Hepatocyte (in vitro differentiated cells): ENCODE results near the gene KASH5.

ENCODE experiments used
- CTCF ChIP-seq: fragments of 200-600 bp; sonication (generic); IDR thresholded peaks from 2 replicates; pipeline ENCODE4 v1.5.1; 2016; ENCODE audit warnings: antibody characterized with exemption, mild to moderate bottlenecking; ENCODE audit not compliant: poor library complexity
- EZH2 ChIP-seq: fragments of 200-600 bp; sonication (generic); IDR thresholded peaks from 2 replicates; pipeline ENCODE4 v1.6.1; 2016; ENCODE audit warnings: antibody characterized with exemption, mild to moderate bottlenecking, borderline replicate concordance
- EZH2phosphoT487 ChIP-seq: fragments of 200-600 bp; sonication (generic); IDR thresholded peaks from one replicate; pipeline ENCODE4 v1.6.1; 2018; ENCODE audit warnings: antibody characterized with exemption, mild to moderate bottlenecking, low read depth, moderate library complexity; ENCODE audit not compliant: unreplicated experiment, severe bottlenecking

DNA sequence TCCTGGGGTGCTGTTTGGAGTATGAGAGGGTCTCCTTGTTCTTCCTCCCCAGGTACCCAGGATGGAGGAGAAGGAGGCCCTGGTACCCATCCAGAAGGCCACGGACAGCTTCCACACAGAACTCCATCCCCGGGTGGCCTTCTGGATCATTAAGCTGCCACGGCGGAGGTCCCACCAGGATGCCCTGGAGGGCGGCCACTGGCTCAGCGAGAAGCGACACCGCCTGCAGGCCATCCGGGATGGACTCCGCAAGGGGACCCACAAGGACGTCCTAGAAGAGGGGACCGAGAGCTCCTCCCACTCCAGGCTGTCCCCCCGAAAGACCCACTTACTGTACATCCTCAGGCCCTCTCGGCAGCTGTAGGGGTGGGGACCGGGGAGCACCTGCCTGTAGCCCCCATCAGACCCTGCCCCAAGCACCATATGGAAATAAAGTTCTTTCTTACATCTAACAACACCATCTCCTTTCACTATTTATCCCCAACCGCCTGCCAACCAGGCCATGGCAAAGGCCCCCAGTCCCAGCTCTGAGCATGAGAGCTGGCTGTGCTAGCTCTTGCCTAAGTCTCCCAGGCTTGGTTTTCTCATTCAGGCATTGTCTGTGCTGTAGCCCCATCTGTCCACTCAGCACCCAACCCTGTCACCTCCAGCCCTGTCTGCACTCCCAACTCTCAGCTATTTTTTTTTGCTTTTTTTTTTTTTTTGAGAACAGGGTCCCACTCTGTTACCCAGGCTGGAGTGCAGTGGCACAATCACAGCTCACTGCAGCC, 13.2 kb upstream of the KASH5 start:
- no peak for TF ChIP-seq CTCF
- TF ChIP-seq EZH2 = no peak
- no peak for TF ChIP-seq EZH2phosphoT487
